ENCODE data around the gene ZNF750.

ZNF750 gene

DNA sequence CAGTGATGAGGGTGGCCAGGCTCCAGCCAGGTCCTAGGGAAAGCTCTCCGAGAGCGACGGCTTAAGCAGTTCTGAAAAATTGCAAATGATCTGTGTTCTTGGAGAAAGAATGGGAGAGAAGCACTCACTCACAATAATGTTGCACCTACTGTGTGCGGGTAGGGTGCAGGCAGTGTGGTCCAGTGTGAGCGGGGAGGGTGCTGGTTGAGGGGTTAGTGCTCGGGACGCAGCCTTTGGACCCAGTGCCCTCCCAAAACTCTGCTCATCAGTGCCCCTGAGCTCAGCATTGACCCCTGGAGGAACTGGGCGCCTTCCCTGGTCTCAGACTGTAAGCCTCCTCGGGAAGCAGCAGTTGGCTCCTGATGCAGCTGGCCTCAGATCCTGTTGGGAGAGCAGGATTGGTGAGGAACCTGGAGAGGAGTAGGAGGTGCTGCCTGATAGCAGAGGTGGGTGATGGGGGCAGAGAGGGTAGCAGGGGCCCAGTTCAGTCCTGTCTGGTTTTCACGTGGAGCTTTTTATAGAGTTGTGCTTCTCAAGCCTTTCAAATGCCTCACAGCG is 23.6 kb upstream of the ZNF750 start:
- no peak for TF ChIP-seq TAF1 (IDR thresholded peaks at IDR 0.05; ENCODE audit: borderline replicate concordance, insufficient read depth, low read length)
- no peak for TF ChIP-seq FOXP2 (optimal IDR thresholded peaks at IDR 0.05; ENCODE audit: borderline replicate concordance, extremely low read depth, extremely low read length, insufficient read depth)
- TF ChIP-seq, protein P1, sequence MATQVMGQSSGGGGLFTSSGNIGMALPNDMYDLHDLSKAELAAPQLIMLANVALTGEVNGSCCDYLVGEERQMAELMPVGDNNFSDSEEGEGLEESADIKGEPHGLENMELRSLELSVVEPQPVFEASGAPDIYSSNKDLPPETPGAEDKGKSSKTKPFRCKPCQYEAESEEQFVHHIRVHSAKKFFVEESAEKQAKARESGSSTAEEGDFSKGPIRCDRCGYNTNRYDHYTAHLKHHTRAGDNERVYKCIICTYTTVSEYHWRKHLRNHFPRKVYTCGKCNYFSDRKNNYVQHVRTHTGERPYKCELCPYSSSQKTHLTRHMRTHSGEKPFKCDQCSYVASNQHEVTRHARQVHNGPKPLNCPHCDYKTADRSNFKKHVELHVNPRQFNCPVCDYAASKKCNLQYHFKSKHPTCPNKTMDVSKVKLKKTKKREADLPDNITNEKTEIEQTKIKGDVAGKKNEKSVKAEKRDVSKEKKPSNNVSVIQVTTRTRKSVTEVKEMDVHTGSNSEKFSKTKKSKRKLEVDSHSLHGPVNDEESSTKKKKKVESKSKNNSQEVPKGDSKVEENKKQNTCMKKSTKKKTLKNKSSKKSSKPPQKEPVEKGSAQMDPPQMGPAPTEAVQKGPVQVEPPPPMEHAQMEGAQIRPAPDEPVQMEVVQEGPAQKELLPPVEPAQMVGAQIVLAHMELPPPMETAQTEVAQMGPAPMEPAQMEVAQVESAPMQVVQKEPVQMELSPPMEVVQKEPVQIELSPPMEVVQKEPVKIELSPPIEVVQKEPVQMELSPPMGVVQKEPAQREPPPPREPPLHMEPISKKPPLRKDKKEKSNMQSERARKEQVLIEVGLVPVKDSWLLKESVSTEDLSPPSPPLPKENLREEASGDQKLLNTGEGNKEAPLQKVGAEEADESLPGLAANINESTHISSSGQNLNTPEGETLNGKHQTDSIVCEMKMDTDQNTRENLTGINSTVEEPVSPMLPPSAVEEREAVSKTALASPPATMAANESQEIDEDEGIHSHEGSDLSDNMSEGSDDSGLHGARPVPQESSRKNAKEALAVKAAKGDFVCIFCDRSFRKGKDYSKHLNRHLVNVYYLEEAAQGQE (IDR thresholded peaks at IDR 0.05; ENCODE audit: insufficient read depth in 1 of 2, low read depth in 2 of 2, low read length in 2 of 2), result no peak
- no peak for TF ChIP-seq POLR2AphosphoS5 (IDR thresholded peaks at IDR 0.05; ENCODE audit: low read depth, low read length)
- no peak for TF ChIP-seq SIN3A (IDR thresholded peaks at IDR 0.05; ENCODE audit: borderline replicate concordance, insufficient read depth, low read length)

DNA sequence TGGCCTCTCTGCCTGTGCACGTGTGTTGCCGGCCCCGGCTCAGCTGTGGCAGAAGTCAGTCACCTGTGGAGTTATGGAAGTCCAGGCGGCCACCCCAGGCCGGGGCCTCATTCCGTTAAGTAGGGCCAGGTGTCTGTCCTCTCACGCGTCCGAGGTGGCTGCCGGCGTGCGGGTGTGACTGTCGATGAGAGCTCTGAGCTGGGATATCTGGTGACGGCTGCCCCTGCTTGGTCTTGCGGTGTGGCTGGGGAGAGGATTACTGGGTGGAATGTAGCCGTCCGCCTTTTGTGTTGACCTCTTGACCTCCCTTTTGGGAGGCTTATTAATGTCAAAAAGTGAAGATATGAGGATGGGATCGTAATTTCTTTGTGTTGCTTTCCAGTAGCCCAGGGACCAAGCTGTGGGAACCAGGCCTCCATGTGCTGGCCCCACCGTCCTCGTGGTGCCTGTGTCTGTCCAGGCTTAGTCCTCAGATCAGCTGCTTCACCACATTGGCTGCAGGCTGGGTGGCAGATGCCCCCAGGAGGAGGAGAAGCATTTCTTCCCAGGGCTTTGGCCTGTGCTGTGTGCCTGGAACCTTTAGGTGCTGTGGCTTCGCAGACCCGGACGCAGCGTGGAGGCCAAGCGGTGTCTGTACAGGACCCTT is 23.0 kb upstream of the ZNF750 start:
- TF ChIP-seq, protein P1 (IDR thresholded peaks at IDR 0.05; ENCODE audit: insufficient read depth in 1 of 2, low read depth in 2 of 2, low read length in 2 of 2), result no peak
- TF ChIP-seq FOXP2 (optimal IDR thresholded peaks at IDR 0.05; ENCODE audit: borderline replicate concordance, extremely low read depth, extremely low read length, insufficient read depth), result no peak
- TF ChIP-seq TAF1 (IDR thresholded peaks at IDR 0.05; ENCODE audit: borderline replicate concordance, insufficient read depth, low read length), result no peak
- TF ChIP-seq POLR2AphosphoS5 (IDR thresholded peaks at IDR 0.05; ENCODE audit: low read depth, low read length), result no peak
- no peak for TF ChIP-seq SIN3A (IDR thresholded peaks at IDR 0.05; ENCODE audit: borderline replicate concordance, insufficient read depth, low read length)

DNA sequence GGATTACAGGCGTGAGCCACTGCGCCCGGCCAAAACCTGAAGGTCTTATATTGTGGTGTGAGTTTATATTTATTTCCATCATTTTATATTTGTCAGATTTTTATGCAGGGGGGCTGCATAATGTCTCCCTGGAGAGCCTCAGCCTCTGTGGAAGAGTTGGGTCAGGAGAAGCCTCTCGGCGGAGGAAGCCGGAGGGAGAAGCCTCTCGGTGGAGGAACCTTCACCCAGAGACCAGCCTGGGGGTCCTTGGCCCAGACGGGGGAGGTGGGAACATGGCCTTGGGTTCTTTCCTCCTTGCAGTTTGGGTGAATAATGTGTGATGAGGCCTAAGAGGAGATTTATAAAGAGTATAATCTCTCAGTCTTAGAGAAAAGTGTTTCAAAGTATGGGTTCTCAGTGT is 22.4 kb upstream of the ZNF750 start:
- TF ChIP-seq SIN3A (IDR thresholded peaks at IDR 0.05; ENCODE audit: borderline replicate concordance, insufficient read depth, low read length) (no peak), FOXP2 (optimal IDR thresholded peaks at IDR 0.05; ENCODE audit: borderline replicate concordance, extremely low read depth, extremely low read length, insufficient read depth) (no peak), TAF1 (IDR thresholded peaks at IDR 0.05; ENCODE audit: borderline replicate concordance, insufficient read depth, low read length) (no peak), POLR2AphosphoS5 (IDR thresholded peaks at IDR 0.05; ENCODE audit: low read depth, low read length) (no peak)
- TF ChIP-seq, protein P1 (IDR thresholded peaks at IDR 0.05; ENCODE audit: insufficient read depth in 1 of 2, low read depth in 2 of 2, low read length in 2 of 2), result no peak

DNA sequence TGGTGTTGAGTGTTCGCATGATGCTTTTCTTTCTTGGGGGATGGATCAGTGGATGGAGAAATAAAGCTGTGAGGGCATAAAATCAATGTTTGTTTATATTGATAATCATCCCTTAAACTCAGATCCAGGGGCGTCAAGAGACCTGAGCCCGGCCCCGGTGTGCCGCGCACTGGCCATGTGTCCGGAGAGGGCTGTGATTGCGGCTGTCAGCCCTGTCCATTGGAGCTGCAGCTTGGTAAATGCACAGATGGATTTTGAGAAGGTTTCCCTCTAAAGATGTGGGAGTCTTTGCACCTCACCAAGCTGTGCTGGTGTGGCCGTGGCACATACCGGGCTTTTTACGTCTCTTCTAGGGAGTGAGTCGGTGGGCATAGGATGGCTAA is 21.6 kb upstream of the ZNF750 start:
- no peak for TF ChIP-seq POLR2AphosphoS5 (IDR thresholded peaks at IDR 0.05; ENCODE audit: low read depth, low read length)
- TF ChIP-seq TAF1 (IDR thresholded peaks at IDR 0.05; ENCODE audit: borderline replicate concordance, insufficient read depth, low read length), result no peak
- TF ChIP-seq FOXP2 (optimal IDR thresholded peaks at IDR 0.05; ENCODE audit: borderline replicate concordance, extremely low read depth, extremely low read length, insufficient read depth), result no peak
- TF ChIP-seq, protein P1 (IDR thresholded peaks at IDR 0.05; ENCODE audit: insufficient read depth in 1 of 2, low read depth in 2 of 2, low read length in 2 of 2), result no peak
- TF ChIP-seq SIN3A (IDR thresholded peaks at IDR 0.05; ENCODE audit: borderline replicate concordance, insufficient read depth, low read length), result no peak
